Smooth muscle cell (in vitro differentiated cells): ENCODE measurements around the gene SLC25A14. TPM values are rescaled to one million over a fixed set of nuclear protein-coding genes. Genes with fewer than 3 reads are reported as not detected.

ENCODE experiments used
- DNase-seq: peaks from one replicate; lab custom pipeline; 2025; ENCODE audit not compliant: unreplicated experiment; lab: John Stamatoyannopoulos, UW
- H2AFZ ChIP-seq: fragments of 200-600 bp; sonication (generic); 2 replicates; pipeline ENCODE4 v1.6.0; 2016; ENCODE audit warnings: antibody characterized with exemption, low read depth, mild to moderate bottlenecking
- H3F3A ChIP-seq: fragments of 200-600 bp; sonication (generic); 2 replicates; pipeline ENCODE4 v1.6.0; 2017; ENCODE audit warnings: antibody characterized with exemption, low read depth
- H3K27ac ChIP-seq: fragments of 200-600 bp; sonication (generic); 2 replicates; pipeline ENCODE4 v1.5.1; 2016; ENCODE audit warnings: low read depth, mild to moderate bottlenecking
- H3K27me3 ChIP-seq: fragments of 200-600 bp; sonication (generic); 2 replicates; pipeline ENCODE4 v1.6.1; 2016; ENCODE audit warnings: low read depth, mild to moderate bottlenecking
- H3K36me3 ChIP-seq: fragments of 200-600 bp; sonication (generic); 2 replicates; pipeline ENCODE4 v1.5.1; 2016; ENCODE audit warnings: low read depth
- H3K4me1 ChIP-seq: fragments of 200-600 bp; sonication (generic); 2 replicates; pipeline ENCODE4 v1.5.1; 2016; ENCODE audit warnings: low read depth
- H3K4me2 ChIP-seq: fragments of 200-600 bp; sonication (generic); 2 replicates; pipeline ENCODE4 v1.6.0; 2016; ENCODE audit warnings: mild to moderate bottlenecking
- H3K4me3 ChIP-seq: fragments of 200-600 bp; sonication (generic); 2 replicates; pipeline ENCODE4 v1.5.1; 2016; ENCODE audit warnings: mild to moderate bottlenecking
- H3K79me2 ChIP-seq: fragments of 200-600 bp; sonication (generic); 2 replicates; pipeline ENCODE4 v1.6.0; 2016; ENCODE audit warnings: low read depth, mild to moderate bottlenecking
- H3K9ac ChIP-seq: fragments of 200-600 bp; sonication (generic); 2 replicates; pipeline ENCODE4 v1.6.0; 2016; ENCODE audit warnings: low read depth
- H3K9me3 ChIP-seq: fragments of 200-600 bp; sonication (generic); replicated peaks from 2 replicates; pipeline ENCODE4 v1.5.1; 2016; ENCODE audit warnings: low read depth
- H4K20me1 ChIP-seq: fragments of 200-600 bp; sonication (generic); 2 replicates; pipeline ENCODE4 v1.6.0; 2016; ENCODE audit warnings: low read depth
- CTCF ChIP-seq: fragments of 200-600 bp; sonication (generic); IDR thresholded peaks from 2 replicates; pipeline ENCODE4 v1.5.1; 2017; ENCODE audit warnings: borderline replicate concordance, mild to moderate bottlenecking, antibody characterized with exemption; ENCODE audit not compliant: insufficient read depth, poor library complexity, severe bottlenecking
- whole genome bisulfite sequencing: methylation state at CpG from one replicate; pipeline ENCODE4 v1.1.7; 2016; ENCODE audit warnings: low lambda C conversion rate; 5-methylcytosine and 5-hydroxymethylcytosine counted together
- polyA plus RNA-seq: library from polyadenylated mRNA; unstranded; fragments of >200 nt; fragmentation: Nextera tagmentation; extraction: Ambion mirVana; gene quantifications from 2 replicates; pipeline ENCODE4 v1.2.1, GENCODE V29; 2016
- total RNA-seq: library from RNA; depleted of rRNA; stranded (reverse); fragments of >200 nt; gene quantifications from 2 replicates; pipeline ENCODE4 v1.2.3, GENCODE V29; 2014

Gene SLC25A14
- total RNA-seq: 14.3 and 16.1 TPM in 2 replicates
- polyA plus RNA-seq: 18.7 and 24.7 TPM in 2 replicates

- H3K4me1 ChIP-seq: no peaks in the 10 kb centered on the region
- H3K9ac ChIP-seq: peak within 1 kb of the TSS; percentile 38
- H3F3A ChIP-seq: no peaks in the 10 kb centered on the region
- DNase-seq: peak; percentile 6
- WGBS: 51% methylated on average over 55 of the region's 55 CpGs
- H3K27me3 ChIP-seq: no peaks in the 10 kb centered on the region
- H3K36me3 ChIP-seq: no peaks in the 10 kb centered on the region
- H2AFZ ChIP-seq: peak within 1 kb of the TSS; percentile 92
- H3K4me3 ChIP-seq: peak within 1 kb of the TSS; percentile 69
- H3K79me2 ChIP-seq: peaks cover 4% of the 10 kb centered on the region
- no peak for TF ChIP-seq CTCF
- no peaks in the 10 kb centered on the region for H3K9me3 ChIP-seq
- peak within 1 kb of the TSS; percentile 80 for H3K4me2 ChIP-seq
- H3K27ac ChIP-seq: no peak within 1 kb of the TSS
- H4K20me1 ChIP-seq: no peaks in the 10 kb centered on the region
These were observed at the start of gene SLC25A14 for GRCh38 chrX:130339408-130340222. Gene SLC25A14, plus strand, starts transcription at chrX:130339919. Its CDS starts 360 bp downstream, at chrX:130340279.

GRCh38 chrX:130295519-130296296 lies 44.0 kb upstream of the SLC25A14 start:
- H3K36me3 ChIP-seq: no peaks in the 10 kb centered on the region
- H4K20me1 ChIP-seq: no peaks in the 10 kb centered on the region
- TF ChIP-seq CTCF: no peak
- no peaks in the 10 kb centered on the region for H3K79me2 ChIP-seq
- H3K4me3 ChIP-seq: no peak overlapping the region
- H3K27me3 ChIP-seq: no peaks in the 10 kb centered on the region
- H3K9ac ChIP-seq: no peak overlapping the region
- H2AFZ ChIP-seq: no peak overlapping the region
- no peak overlapping the region for H3K27ac ChIP-seq
- no peak for DNase-seq
- H3K4me1 ChIP-seq: no peaks in the 10 kb centered on the region
- H3K9me3 ChIP-seq: no peaks in the 10 kb centered on the region
- WGBS: 56% methylated on average over 5 of the region's 5 CpGs
- H3F3A ChIP-seq: no peaks in the 10 kb centered on the region
- no peak overlapping the region for H3K4me2 ChIP-seq

- Histone ChIP-seq H3F3A (no peaks in the 10 kb centered on the region), H3K79me2 (no peaks in the 10 kb centered on the region), H3K4me2 (peak overlapping the region; percentile 9), H3K4me3 (no peak overlapping the region), H4K20me1 (no peaks in the 10 kb centered on the region), H3K4me1 (no peaks in the 10 kb centered on the region), H2AFZ (no peak overlapping the region), H3K9me3 (peaks cover 2% of the 10 kb centered on the region), H3K9ac (no peak overlapping the region), H3K36me3 (no peaks in the 10 kb centered on the region), H3K27ac (peak overlapping the region; percentile 37), H3K27me3 (no peaks in the 10 kb centered on the region)
- TF ChIP-seq CTCF: no peak
- no peak for DNase-seq
- 95% methylated on average over 3 of the region's 3 CpGs for WGBS
These were observed 43.4 kb upstream of the SLC25A14 start for GRCh38 chrX:130296297-130296678.
